Measurements from ENCODE around the gene PGA3.
"Not testable (repeated sequence)": the region's sequence is repeated elsewhere in the genome, so short reads cannot be mapped to it uniquely, and the experiment has no call there.

Gene PGA3

DNA sequence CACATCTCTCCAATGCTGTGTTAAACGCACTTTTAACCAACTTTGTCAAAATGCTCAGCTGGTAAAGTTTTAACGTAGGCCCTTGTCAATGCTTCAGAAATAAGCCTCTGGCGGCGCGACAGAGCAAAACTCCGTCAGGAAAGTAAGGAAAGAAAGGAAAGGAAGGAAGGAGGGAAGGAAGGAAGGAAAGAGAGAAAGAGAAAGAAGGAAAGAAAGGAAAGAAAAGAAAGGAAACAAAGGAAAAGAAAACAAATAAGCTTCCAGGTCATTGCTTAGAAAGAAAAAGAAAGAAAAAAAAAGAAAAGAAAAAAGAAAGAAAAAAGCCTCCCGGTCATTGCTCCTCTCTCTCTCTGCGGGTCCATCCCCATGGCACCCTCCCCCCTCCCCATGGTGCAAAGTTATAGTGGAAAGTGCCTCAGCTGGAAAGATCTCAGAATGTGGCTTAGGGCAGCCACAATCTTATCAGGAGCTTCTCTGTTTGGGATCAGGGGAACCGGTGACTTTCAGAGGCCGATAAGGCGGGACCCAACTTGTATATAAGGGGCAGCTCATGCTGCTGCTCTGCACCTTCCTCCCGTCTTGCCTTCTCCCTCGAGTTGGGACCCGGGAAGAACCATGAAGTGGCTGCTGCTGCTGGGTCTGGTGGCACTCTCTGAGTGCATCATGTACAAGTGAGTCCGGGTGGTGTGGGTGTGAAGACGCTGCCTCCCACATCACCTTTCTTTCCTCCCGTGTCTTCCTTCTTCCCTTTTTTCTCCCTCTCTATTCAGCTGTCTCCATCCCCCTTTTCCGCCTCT lies at the start of gene PGA3:
Gene PGA3 (plus strand): TSS at position 566 of the 797 bp plus-strand sequence. CDS start 50 bp downstream, at position 616.
- FAIRE-seq: not testable (repeated sequence)

DNA sequence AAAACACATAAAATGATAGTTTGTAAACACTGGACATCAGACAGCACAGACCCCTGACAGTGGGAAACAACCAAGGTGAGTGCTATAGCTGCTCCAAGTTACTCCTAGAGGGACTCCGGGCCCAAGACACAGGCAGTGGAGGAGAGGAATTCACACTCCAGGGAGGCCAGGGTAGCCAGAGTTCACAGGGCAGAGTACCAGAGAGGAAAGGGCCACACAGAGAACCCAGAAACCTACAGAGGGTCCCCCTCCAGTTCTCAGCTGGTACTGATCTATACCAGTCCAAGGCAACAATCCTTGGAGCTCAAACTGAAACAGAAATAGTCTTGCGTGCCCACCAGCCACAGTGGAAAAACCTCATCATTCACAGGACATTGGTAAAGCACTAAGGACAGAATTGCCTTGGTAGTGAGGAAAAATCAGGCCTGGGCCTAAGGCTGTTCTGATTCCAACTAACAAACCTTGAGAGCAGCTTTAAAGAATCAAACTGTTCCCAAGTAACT lies 49.7 kb upstream of the PGA3 start:
- FAIRE-seq: no peak

DNA sequence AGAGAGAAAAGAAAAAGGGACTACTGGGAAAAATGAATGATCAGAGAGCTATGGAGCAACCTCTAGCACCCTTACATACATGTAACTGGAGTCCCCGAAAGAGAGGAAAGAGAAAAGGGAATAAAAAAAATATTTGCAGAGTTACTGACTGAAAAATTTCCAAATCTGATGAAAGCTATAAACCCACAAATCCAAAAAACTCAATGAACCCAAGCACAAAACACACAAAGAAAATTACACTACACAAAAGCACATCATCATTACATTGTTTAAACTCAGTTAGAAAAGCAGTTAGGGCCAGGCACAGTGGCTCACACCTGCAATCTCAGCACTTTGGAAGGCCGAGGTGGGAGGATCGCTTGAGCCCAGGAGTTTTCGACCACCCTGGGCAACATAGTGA lies 48.8 kb upstream of the PGA3 start:
- FAIRE-seq: no peak

DNA sequence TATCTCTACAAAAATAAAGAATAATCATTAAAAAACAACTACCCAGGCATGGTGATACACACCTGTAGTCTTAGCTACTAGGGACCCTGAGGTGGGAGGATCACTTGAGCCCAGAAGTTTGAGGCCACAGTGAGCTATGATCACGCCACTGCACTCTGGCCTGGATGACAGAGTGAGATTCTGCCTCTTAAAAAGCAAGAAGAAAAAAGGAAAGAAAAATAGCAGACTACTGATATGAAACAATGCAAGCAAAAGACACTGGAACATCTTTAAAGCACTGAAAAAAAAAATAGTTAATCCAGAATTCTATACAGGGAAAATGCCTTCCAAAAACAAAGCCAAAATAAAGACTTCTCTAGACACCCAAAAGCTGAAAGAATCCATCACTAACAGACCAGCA lies 48.0 kb upstream of the PGA3 start:
- FAIRE-seq: no peak

DNA sequence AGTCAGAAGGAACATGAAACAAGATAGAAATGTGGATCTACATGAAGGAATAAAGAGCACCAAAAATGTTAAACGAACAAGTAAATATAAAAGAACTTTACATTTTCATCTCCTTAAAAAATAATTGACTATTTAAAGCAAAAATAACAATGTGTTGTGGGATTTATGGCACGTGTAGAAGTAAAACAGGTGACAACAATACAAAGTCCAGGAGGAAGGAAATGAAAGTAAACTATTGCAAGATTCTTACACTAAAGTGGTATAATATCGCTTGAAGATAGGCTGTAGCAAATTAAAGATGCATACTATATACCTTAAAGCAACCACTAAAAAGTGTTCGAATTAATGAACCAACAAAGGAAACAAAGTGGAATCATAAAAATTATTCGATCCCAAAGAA lies 47.6 kb upstream of the PGA3 start:
- FAIRE-seq: no peak

DNA sequence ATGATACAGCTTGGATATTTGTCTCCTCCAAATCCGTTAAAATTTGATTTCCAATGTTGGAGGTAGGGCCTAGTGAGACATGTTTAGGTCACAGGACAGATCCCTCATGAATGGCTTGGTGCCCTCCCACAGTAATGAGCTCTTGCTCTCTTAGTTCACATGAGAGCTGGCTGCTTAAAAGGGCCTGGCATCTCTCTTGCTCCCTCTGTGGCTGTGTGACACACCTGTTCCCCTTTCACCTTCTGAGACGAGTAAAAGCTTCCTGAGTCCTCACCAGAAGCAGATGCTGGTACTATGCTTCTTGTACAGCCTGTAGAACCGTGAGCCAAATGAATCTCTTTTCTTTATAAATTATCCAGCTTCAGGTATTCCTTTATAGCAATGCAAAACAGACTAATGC lies 45.6 kb upstream of the PGA3 start:
- FAIRE-seq: no peak

DNA sequence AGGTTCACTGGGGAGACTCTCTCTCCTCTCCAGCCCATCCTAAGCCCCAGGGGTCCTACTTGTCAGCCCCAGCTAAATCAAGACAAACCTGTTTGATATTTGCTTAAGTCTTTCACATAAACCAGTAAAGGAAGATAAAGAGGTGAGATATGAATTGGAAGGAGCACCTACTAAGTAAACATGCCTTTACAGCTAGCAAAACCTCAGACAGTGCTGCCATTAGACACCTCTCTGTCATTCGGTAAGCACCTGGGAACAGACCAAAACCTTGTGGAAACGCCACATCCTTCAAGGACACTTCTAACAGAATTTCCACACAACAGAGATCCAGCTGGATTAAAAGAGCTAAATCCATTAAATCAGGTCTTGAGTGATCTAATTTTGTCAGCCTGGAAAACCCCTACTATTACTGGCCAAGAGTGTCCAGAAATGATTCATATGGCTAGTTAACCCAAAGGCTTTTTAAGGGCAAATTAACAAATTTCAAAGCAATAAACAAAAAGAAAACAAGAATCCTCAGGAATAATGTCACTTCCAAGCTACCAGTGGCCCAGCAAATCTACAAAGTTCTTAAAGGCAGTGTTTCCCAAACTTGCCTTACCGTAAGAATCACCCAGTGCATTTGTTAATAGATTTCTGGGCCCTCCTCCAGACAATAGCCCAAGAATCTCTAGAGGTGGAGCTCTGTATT lies 44.5 kb upstream of the PGA3 start:
- FAIRE-seq: peak; percentile 29

DNA sequence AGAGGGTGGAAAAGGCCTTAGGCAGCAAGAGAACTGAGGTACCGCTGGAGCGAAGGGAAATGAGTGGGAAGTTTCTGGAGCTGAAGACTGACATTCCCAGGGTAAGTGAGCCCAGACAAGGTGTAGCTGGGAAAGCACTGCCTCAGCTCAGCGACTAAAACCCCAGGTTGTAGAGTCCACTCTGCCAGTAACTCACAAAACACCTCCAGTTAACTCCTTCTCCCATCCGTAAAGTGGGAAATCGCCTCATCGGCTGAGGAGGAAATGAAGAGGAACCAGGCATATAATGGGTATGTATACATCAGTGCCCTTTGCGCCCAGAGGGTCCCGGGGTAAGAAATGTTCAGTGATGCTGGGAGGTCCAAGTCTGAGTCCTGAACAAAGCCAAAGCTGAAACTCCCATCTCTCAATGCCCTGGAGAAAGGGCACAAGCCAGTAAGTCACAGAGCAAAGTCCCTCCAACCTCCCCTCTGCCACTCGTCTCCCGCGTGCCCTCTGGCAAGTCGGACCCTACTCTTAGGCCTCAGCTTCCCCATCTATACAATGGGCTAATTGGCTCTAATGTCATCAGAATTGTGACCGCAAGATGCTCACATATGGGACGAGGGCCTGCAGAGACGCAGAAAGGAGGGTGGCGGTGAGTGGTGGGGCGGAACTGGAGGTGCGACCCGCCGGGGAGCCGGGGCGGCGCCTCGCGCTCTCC lies 42.7 kb upstream of the PGA3 start:
- FAIRE-seq: no peak

DNA sequence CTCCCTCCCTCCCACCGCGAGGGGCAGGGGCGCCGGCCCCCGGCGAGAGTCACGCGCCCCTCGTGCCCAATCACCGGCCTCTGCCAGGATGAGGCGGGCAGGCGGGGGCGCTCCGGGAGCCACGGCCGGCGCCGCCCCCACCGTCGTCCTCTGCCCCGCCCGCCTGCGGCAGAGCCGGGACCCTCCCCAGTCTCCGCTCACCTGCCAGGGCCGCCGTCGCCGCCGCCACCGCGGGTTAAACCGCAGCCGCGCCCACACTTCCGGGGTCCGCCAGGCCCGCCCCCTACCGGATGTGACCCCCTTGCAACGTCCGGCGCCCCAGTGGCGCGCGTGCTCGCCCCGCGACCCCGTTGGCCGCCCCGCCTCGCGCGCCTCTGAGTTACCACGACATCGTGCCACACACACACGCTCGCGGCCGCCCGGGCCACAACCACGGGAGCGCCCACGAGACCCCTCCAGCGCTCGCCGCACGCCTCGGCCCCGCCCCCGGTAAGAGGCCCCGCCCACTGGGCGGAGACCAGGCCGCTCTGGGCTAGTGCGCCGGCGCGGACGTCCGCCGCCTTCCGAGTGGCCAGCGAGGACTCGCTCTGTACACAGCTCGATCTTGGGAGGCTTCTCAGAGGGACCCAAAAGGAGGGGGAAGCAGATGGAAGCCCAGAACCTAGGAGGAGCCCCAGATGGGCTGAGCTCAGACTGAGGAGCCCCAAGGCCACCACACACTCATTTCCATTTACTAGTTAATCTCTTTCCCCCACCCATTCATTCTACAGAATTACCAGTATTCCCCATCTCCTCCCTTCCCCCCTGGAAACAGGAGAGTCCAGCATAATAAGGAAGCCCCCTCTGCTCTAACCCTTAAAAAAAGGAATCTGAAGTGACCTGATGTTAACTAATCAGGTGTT lies 41.9 kb upstream of the PGA3 start, which contains the start of gene VPS37C:
Gene VPS37C (minus strand): TSS at position 237 of the 902 bp plus-strand sequence. CDS start 22,597 bp downstream, outside the sequence.
- FAIRE-seq: no peak

DNA sequence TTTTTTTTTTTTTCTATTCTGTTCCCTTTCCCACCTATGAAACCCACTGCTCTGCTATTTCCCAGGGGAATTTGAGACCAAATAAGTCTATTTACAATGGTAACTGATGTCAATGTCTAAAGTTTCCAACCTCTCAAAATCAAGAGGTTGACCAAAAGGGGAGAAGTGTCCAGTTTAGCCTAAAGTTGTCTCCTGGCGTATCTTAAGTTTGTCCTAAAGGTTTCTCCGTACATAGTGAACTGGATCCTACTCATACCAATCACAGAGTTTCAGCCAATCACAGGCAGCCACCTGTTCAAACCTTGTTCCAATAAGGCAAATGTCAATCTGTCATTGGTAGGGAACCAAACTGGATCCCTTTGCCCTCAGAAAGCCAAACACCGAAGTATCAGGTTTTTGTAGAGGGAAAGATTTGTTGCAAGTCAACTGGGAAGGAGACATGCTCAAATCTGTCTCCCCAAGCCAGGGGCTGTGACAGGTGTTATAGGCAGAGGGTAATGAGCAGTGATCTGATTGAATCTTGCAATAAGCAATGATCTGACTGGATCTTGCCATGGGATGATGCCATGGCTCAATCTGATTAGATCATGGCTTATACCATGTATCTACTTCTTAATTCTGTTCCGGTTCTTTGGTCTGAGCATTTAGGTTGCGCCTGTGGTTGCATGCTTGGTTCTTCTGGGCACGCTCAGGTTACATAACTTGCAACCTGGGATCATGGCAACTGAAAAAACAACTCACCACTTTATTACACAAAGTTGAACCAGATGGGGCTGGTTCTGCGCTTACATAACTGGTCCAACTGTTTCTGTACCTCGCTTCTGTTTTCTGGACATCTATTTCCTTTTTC lies 41.0 kb upstream of the PGA3 start:
- no peak for FAIRE-seq

DNA sequence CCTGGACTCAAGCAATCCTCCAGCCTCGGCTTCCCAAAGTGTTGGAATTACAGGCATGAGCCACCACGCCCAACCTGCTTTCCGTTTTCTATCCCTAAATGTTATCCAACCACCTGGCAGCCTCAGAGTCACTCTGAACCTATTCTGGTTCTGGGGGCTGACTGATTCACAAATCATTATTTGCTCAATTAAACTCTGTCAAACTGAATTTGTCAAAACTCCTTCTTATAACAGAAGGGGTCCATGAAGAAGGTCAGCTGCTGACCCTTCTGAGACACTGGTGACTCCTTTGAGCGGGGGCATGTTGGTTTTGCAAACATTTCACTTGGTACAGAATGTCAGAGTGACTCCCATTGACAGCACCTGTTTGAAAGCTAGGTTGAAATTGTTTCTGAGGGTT lies 40.3 kb upstream of the PGA3 start:
- no peak for FAIRE-seq

DNA sequence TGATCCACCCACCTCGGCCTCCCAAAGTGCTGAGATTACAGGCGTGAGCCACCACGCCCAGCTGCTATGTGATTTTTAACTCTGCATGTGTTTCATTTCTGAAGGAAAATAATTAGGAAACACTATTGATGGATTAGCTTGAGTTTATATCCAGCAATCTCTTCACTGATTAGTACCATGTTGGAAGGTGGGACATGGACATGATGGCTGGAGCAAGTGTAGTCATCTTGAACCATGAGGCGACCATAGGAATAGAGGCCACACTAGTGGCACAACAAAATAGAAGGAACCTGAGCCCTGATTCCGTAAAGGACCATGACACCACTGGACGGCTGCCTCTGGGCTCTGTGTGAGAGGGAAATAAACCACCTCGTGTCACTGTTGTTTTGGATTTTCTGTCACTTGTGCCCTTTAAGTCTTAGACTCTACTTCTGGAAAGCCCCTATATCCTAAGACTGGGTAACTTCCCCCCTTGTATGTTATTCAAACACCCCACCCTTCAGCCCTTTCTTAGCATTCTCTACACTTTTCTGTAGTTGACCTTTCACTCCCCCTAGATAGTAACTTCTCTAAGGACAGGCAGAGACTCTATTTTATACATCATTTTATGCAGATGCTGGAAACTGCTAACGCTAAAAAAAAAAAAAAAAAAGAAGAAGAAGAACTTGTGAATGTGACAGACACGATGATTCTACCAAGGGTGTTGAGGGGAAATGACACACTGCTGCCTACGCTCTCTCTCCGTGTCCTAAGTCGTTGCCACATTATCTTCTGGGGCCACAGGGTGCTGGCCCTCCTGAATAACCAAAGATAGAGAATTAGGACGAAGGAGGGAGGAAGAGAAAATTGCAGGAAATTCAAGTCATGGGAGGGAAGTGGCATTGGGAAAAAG lies 39.4 kb upstream of the PGA3 start:
- no peak for FAIRE-seq

DNA sequence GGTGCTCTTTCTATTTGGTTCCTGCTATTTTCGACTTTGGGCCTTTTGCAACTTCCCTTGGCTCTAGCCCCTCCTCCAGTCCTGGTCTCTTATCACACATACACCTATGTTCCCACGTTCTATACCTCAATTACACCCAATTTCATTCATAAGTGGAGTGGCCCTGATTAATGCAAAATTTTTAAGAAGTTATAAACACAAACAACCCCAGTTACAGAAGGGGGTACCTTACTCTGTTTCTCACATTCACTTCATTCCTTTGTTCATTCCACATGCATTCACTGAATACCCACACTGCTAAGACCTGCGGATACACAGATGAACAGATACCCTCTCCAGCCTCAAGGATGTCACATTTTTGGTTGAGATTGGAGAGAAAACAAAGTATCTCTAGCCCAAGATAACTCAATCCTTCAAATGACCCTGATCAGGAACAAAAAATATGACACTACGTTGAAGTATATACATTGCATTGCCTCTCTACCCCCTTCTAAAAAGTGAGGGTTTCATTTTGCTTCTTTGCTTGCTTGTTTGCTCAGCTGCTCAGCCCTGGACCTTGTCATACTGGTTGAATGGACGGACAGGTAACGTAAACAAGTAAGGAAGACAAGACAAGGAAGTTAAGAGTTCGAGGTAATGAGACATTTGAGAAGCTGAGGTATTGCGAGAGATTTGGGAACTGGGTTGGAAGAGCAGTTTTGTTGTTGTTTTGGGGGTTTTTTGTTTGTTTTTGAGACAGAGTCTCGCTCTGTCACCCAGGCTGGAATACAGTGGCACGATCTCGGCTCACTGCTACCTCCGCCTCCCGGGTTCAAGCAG lies 38.5 kb upstream of the PGA3 start:
- no peak for FAIRE-seq

DNA sequence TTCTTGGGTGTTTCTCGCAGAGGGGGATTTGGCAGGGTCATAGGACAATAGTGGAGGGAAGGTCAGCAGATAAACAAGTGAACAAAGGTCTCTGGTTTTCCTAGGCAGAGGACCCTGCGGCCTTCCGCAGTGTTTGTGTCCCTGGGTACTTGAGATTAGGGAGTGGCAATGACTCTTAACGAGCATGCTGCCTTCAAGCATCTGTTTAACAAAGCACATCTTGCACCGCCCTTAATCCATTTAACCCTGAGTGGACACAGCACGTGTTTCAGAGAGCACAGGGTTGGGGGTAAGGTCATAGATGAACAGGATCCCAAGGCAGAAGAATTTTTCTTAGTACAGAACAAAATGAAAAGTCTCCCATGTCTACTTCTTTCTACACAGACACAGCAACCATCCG lies 37.5 kb upstream of the PGA3 start:
- not testable (repeated sequence) for FAIRE-seq

DNA sequence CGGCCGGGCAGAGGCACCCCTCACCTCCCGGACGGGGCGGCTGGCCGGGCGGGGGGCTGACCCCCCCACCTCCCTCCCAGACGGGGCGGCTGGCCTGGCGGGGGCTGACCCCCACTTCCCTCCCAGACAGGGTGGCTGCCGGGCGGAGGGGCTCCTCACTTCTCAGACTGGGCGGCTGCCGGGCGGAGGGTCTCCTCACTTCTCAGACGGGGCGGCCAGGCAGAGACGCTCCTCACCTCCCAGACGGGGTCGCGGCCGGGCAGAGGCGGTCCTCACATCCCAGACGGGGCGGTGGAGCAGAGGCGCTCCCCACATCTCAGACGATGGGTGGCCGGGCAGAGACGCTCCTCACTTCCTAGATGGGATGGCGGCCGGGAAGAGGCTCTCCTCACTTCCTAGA lies 37.0 kb upstream of the PGA3 start:
- not testable (repeated sequence) for FAIRE-seq

DNA sequence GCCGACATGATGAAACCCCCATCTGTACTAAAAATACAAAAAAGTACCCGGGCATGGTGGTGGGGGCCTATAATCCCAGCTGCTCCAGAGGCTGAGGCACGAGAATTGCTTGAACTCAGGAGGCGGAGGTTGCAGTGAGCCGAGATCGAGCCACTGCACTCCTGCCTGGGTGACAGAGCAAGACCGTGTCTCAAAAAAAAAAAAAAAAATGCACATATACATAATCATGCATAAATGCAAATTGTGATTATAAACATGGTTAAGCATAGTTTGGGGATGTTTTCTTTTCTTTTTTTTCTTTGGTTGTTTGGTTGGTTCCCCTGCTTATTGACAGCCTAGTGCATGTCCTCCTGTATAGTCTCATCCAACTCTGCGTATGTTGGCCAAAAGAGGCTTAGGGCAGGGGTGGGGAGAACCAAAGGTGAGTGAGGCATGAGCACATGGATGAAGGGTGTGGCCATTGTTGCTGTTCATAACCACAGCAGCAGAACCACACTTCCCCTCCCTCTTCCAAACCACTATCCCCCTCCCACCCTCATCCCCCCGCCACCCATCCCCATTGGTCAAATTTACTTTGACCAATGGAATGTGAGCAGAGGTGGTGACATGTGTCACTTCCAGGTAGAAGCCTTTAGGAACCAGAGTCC lies 35.1 kb upstream of the PGA3 start:
- no peak for FAIRE-seq

DNA sequence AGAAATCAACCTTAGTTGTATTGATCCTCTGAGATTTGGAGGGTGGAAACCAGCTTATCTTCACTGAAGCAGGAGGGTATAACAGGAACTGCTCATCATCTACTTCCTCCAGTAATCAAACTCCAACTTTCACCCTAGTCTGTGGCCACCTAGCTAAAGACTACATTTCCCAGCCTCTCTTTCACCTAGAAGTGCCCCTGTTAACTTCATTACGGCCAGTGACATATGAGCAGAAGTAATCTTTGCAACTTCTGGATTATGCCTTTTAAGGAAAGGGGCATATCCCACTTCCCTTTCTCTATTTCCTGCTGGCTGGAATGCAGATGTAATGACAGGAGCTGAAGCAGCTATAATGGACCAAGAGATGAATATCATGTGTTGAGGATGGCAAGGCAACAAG lies 34.5 kb upstream of the PGA3 start:
- no peak for FAIRE-seq

DNA sequence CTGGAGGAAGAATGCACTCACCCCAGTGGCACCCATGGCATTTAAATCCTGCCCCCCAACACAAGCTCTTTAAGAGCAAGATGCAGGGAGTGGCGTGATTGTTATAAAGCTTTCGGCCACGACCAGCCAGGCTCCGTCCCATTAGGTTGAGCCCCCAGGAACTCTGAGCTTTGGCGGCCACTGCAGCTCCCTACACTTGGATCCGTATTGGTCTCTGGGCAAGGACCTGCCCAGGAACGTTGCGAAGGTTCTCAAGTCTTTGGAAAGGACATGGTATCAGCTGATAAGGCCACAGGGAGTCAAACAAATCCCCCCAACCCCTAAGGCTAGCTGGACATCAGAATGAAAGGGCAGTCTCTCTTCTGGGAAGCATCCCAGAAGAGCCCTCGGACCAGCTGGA lies 32.7 kb upstream of the PGA3 start:
- FAIRE-seq: no peak

DNA sequence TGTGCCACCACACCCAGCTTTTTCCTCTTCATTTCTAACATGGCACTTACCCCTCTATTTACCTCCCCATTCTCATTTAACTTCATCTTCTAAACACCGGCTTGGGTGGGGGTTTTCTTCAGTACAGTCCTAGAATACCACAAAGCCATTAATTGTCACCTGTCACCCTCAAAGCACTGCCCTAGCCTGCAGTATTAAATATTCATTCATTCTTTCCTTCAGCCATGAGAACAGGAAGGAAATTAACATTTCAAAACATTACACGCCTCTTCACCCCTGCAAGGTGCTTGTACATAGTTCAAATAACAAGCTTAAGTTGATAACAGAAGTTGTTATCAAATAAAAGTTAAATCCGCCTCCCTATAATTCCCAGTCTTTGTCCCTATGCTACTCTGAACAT lies 31.4 kb upstream of the PGA3 start:
- no peak for FAIRE-seq

Data from endometrium (tissue), 2 donors.